ENCODE results near the gene TANGO2. TPM values are rescaled to one million over a fixed set of nuclear protein-coding genes. Genes with fewer than 3 reads are reported as not detected.

The TANGO2 gene
- polyA plus RNA-seq, 3 donors, result 10.8 to 12.3 (median 11.4) TPM

- DNase-seq, result no peak
Measured at GRCh38 chr22:19993926-19994325, 27.0 kb upstream of the TANGO2 start.

DNA sequence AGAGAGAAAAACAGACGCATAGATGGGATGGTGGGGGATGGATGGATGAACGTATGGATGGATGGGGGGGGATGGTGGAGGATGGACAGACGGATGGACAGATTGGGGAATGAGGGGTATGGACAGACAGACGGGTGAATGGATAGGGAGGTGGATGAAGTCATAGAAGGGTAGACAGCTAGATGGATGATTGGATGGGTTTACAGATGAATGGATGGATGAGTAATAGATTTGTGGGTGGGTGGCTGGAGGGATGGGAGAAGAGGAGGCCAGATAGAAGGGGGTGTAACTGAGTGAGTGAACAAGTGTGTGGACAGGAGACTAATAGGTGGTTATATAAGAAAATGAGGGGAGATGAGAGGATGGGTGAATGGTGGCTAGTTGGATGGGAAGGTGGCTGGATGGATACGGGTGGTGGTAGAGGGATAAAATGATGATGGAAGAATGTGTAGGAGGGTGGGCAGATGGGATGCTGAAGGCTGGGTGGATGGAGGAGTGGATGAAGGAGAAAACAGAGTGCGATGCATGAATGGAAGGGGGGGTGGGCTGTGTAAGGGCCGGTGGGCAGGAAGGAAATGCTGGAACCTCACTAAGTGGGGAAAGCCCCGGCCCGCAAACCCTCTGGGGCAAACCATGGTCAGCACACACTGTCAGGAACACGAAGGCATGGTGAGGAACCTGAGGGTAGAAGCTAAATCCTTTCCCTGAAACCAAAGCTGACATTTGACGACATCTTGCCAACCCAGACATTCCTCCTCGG lies 25.9 kb upstream of the TANGO2 start:
- no peak for DNase-seq

DNA sequence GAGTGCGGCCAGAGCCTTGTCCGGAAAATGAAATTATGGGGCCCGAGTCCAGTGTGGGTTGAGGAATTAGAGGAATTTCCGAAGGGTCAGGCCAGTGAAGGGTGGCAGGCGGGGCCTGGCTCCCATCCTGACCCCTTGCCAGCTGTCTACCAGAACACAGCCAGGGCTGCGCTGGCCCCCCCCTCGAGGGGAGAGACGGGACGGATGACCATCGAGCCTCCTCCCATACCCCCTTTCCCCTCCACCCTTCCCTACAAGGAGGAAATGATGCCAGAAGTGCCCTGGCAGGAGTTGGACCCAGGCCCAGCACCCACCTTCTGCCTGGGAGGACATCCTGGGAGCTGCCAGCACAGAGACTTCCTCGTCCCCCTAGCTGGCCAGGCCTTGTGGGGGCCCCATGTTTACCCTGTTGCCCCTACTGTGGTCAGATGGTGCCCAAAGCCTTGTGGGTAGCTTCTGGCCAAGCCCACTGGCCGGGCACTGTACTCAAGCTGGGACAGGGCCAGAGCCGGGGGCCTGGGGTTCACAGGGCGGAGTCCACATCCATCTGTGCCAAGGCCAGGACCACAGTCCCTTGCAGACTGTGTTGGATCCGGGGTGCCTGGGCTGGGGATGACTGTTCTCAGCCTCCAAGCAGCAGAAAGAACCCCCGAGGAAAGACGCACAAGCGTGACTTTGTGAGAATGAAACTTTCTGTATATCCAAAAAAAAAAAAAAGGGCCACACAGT lies 25.1 kb upstream of the TANGO2 start:
- peak; percentile 26 for DNase-seq

- no peak for DNase-seq
Measured at GRCh38 chr22:19996694-19997384, 24.1 kb upstream of the TANGO2 start.

DNA sequence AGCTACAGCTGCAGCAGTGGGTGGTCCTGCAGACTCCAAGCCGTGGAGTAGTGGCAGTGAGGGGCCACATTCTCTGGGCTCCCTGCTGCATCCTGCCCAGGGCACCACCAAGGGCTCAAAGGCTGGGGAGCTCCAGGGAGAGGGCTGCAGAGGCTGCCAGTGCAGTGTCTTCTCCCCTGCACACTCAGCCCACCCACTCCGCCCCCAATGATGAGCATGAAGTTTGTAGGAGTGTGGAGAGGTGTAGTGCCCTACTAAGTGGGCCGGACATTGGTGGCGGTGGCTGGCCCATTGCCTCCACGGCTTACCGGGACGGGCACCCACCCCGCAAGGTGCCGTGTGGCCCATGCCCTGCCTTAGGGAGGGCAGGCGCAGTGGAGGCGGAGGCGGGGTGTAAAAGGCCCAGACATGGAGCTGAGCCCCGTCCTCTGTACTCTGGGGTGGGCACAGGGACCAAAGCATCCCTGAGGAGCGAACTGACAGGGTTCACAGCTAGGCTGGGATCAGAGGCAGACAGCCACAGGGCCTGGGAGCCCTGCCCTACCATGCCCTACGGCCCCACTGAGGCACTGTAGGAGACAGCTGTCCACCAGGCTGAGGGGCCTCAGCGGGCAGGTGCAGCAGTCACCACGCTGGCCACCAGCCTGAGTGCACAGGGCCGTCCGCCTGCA lies 23.2 kb upstream of the TANGO2 start:
- DNase-seq, result no peak

DNA sequence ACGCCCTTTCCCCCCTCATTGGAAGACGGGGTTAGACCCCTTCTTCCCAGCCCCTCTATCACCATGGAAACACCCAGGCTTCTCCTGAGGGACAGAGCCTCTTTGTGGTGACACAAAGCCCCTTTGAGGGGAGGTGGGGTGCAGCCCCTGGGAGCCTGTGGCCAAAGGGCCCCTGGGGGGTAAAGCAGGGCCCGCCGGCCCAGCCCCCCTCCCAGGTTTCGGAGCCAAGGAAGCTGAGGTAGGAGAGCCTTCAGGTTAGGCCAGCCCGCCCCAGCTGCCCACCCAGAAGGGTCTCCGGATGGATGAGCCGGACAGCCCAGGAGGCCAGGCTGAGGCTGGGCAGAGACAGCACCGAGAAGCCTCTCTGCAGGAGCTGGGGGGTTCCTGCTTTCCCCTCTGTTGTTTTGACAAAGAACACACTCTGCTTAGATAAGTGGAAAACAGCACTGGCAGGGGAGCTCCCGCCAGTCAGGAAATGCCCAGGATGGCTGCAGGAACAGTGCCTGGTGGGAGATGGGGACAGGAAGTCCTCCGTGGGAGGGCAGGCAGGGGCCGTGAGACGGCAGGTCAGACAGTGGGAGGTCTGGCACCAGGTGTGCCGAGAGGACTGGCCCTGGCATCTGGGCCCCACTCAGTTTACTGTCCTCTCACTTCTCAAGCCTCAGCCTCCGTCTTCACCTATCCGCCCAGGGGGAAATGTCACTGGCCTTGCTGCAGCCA lies 22.5 kb upstream of the TANGO2 start:
- no peak for DNase-seq

GRCh38 chr22:19998991-19999820 lies 21.7 kb upstream of the TANGO2 start:
- DNase-seq, result no peak

DNA sequence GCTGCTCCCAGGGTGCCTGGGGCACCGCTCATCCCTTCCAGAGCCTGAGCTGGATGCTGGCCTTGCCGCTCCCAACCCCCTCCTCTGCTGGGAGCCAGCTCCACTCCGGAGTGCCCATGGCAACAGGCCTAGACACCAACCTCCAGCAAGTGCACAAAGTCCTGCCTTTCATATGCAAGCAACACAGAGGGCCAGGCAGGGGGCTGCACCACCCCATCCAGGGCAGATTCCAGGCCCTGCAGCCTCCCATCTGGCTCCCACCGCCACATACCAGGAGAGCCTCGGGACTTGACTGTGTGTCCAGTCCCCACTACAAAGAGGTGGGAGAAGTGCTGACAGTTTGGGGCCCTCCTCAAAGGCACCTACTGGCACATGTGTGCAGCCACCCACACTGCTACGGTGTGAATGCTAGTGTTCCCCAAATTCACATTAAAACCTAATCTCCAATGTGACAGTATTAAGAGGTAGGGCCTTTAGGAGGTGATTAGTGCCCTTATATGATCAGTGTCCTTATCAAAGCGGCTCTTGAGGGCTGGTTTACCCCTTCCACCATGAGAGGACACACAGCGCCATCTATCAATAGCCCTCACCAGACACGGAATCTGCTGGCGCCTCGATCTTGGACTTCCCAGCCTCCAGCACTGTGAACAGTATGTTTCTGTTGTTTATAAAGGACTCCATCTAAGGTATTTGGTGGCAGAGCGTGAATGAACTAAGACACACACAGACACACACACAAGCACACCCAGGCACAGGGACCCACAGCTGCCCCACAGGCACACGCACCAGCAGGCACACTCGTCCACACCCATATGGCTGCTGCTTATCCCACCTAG lies 20.4 kb upstream of the TANGO2 start:
- no peak for DNase-seq

DNA sequence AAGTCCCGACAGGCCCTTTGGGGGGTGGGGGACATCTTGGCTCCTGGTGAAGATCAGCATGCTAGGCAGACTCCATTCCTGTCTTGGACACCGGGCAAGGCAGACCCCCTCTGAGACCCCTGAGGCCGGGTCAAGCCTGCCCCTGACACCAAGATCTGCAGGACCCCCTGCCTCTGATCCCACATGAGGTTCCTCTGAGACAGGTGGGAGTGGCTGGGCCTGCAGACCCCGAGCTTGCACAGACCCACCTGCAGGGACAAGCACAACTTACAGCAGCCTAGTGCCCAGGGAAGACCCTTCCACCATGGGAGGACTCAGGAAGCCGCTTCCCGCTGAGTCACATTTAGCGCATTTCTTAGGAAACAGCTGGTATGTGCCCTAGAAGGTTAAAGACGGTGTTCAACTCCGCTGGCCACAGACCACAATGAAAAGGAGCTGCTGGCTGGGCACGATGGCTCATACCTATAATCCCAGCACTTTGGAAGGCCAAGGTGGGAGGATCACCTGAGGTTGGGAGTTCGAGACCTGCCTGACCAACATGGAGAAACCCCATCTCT lies 19.8 kb upstream of the TANGO2 start:
- no peak for DNase-seq

GRCh38 chr22:20002128-20002527 lies 18.8 kb upstream of the TANGO2 start:
- no peak for DNase-seq

- no peak for DNase-seq
Measured at GRCh38 chr22:20002636-20003035, 18.3 kb upstream of the TANGO2 start.

- no peak for DNase-seq
Measured at GRCh38 chr22:20003304-20003703, 17.6 kb upstream of the TANGO2 start.

- no peak for DNase-seq
Measured at GRCh38 chr22:20004464-20004863, 16.4 kb upstream of the TANGO2 start.

- no peak for DNase-seq
Measured at GRCh38 chr22:20008221-20008995, 12.5 kb upstream of the TANGO2 start.

GRCh38 chr22:20009018-20009491 lies 11.9 kb upstream of the TANGO2 start:
- no peak for DNase-seq

DNA sequence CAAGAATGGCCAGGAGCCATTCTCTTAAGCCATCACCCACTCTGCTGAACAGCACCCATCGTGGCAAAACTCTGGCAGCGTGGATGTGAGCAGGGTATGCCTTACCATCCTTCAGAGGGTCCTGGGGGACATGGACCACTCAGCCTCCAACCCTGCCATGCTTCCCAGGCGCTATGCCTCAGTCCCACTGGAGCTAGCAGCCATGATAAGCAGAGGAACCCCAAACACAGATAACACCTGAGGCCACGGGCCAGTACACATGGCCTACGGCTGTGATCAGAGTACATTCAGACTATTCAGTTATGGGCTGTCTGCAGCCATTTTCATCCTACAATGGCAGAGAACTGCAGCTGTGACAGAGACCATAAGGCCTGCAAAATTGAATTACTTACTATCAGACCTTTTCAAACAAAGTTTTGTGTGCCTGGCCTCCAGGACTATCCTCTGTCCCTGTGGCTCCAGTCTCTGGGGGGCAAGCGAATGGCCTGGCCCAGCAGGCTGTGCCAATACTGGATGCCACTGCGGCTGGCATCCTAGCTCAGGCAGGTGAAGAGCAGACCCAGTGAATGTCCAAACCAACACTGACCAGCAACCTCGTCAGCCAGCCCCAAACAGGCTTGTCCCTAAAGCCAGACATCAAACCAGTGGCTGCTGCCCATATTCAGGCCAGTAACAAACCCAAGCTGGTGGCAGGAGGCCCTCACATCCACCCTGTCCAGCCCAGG lies 11.2 kb upstream of the TANGO2 start:
- no peak for DNase-seq

DNA sequence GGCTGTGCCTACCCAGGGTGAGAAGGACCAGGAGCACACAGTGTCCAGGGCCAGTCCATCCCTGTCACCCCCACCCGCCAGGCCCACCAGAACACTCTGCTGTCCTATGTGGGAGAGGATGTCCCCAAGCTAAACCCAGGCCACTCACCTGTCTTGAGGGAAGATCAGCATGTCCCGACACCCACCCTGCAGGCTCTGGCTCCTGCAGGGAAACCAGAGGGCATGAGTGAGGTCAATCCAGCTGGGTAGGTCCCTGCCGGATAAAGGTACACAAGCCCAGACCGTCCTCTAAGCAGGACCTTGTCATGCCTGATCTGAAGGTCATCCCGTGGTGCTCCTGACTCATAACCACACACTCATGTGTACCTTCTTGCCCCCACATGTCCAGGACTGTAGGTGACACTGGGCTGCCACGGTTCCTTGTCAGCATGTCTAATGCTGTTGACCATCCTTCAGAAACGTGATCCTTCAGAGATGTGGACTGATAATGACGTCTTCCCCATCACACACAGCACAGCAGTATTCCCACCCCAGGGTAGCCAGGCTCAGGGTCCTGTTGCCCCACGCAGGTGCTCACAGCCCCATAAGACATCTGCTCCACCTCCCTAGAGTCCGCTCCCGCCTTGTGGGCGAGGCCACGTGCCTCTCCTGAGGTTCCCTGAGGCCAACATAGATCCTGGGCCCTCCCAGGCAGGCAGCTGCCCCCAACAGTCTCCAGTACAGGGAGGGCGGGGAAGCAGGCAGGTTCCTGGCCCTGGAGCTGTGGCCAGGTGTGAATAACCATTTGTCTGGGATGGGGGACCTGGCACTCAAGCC lies 10.4 kb upstream of the TANGO2 start:
- DNase-seq, result no peak

Data from renal pelvis (tissue), 4 donors.